A549 treated with GW870086 at 1 μM for 4 hours (cell line): ENCODE results near the gene OTOA. TPM values are rescaled to one million over a fixed set of nuclear protein-coding genes. Genes with fewer than 3 reads are reported as not detected.

ENCODE experiments used
- total RNA-seq: library from RNA; stranded (reverse); fragments of 200-300 nt; extraction: Qiagen RNA extraction; gene quantifications from 5 replicates; pipeline ENCODE4 v1.2.3, GENCODE V29; 2022; ENCODE audit warnings: low read depth

The OTOA gene
- total RNA-seq = 0.08 to 0.14 TPM (median 0.13 TPM) in 3 of 5 replicates, not detected in the others

DNA sequence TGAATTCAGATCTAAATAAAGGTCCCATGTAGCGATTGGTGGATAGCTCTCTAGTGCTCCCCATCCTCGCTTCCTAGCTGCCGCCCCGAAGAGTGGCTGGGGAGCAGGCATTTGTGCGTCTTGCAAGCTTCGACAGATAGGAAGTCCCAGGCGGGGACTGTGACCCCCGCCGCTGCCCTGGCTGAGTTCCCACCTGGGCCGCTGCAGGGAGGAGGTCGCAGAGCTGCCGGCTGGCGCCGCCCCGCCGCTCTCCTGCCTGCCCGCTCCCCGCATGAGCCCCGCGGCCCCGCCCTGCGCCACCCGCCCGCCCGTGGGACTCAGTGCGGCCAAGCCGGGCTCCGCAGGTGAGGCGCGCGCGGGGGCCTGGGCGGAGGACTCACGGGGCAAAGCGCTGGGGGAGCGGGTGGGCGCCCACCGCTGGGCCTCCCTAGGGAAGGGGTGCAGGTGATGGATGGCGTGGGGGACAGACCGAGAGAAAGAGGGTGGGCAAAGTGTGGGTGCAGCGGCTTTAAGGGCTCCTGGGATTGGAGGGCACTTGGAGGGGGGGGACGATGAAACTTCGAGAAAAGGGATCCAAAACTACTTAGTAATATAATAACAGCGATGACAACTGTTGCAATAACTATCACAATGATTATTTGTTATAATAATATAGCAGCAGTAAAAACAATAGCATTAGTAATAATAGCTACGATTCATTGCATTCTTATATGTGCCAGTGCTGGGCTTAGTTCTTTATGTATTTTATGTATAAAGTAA lies at the start of gene OTOA:
OTOA (plus strand) TSS at position 80 of the 759 bp plus-strand sequence. CDS start 14,547 bp downstream, outside the sequence.

DNA sequence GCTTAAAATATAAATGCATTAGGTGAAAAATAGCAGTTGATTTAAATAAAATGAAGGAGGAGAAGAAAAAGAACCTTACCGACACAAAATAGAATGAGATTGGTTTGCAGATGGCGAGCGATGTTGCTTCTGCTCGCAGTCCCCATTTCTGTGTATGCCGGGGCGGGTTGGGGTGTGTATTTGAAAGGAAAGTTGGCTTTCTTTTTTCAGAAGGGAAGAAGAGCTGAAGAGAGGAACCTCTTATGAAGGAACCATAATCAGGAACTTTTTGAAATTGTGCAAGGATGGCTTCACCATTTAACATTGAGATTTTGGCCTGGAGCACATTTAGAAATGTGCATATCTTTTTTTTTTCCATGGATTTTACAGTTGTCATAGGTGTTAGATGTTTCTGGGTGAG lies 11.3 kb upstream of the OTOA start, which contains the start of gene IGSF6:
IGSF6 (minus strand) TSS at position 156 of the 400 bp plus-strand sequence; CDS start at position 146, 10 bp downstream.

Other genes with a start within 250 kb of the OTOA start
- 95.3 to 114 TPM (median 103 TPM) in 5 replicates for gene METTL9, start 64.4 kb upstream of the OTOA start, total RNA-seq
- not detected in 5 replicates for gene IGSF6, start 11.4 kb upstream of the OTOA start, total RNA-seq
- 24.6 to 27.4 TPM (median 25.2 TPM) in 5 replicates for gene NPIPB4, start 193.8 kb downstream of the OTOA start, total RNA-seq